ENCODE measurements around the gene TNFRSF21.

DNA sequence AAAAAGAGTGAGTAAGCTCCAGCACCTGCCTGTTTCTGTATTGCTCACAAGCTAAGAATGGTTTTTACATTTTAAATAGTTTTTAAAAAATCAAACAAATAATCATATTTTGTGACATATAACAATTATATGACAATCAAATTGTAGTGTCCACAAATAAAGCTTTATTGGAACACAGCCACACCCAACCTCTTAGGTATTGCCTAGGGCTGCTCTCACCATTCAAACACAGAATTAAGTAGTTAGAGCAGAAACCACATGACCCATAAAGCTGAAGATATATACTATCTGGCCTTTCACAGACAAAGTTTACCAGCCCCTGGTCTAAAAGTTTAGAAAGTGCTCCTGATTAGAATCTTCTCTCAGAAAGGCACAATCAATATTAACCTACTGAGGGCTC, 11.2 kb downstream of the TNFRSF21 start:
- TF ChIP-seq POLR2AphosphoS5 (IDR thresholded peaks at IDR 0.05; ENCODE audit: low read depth, low read length), result no peak
- no peak for TF ChIP-seq POLR2A (IDR thresholded peaks at IDR 0.05; ENCODE audit: low read depth, low read length)

Measured in GM12892 (cell line).